ENCODE data around the gene CELA2A.

CELA2A gene

GRCh38 chr1:15456313-15456954 is at the start of gene CELA2A:
CELA2A (plus strand) TSS chr1:15456732; CDS start chr1:15456754, 22 bp downstream.
- TF ChIP-seq REST (IDR thresholded peaks at IDR 0.05; ENCODE audit: low read depth) (no peak), USF1 (IDR thresholded peaks at IDR 0.05) (no peak), YY1 (IDR thresholded peaks at IDR 0.05; ENCODE audit: low read depth) (no peak), NFIC (IDR thresholded peaks at IDR 0.05) (no peak), ZBTB7A (IDR thresholded peaks at IDR 0.05; ENCODE audit: low read depth) (no peak), CEBPB (IDR thresholded peaks at IDR 0.05) (no peak), EGR1 (IDR thresholded peaks at IDR 0.05) (no peak), TEAD4 (IDR thresholded peaks at IDR 0.05) (no peak), MAX (IDR thresholded peaks at IDR 0.05) (no peak), FOXM1 (IDR thresholded peaks at IDR 0.05; ENCODE audit: borderline replicate concordance, low read depth) (no peak), CREB1 (IDR thresholded peaks at IDR 0.05; ENCODE audit: low read depth) (no peak), TCF12 (IDR thresholded peaks at IDR 0.05; ENCODE audit: low read depth) (no peak), RAD21 (IDR thresholded peaks at IDR 0.05; ENCODE audit: low read depth) (no peak), TAF1 (IDR thresholded peaks at IDR 0.05; ENCODE audit: low read depth) (no peak), EP300 (IDR thresholded peaks at IDR 0.05; ENCODE audit: borderline replicate concordance) (no peak)

- TF ChIP-seq TAF1 (IDR thresholded peaks at IDR 0.05; ENCODE audit: low read depth): no peak
- TF ChIP-seq MAX (IDR thresholded peaks at IDR 0.05): no peak
- no peak for TF ChIP-seq CEBPB (IDR thresholded peaks at IDR 0.05)
- no peak for TF ChIP-seq ZBTB7A (IDR thresholded peaks at IDR 0.05; ENCODE audit: low read depth)
- no peak for TF ChIP-seq REST (IDR thresholded peaks at IDR 0.05; ENCODE audit: low read depth)
- TF ChIP-seq FOXM1 (IDR thresholded peaks at IDR 0.05; ENCODE audit: borderline replicate concordance, low read depth): no peak
These were observed 49.0 kb upstream of the CELA2A start for GRCh38 chr1:15407580-15407979.

GRCh38 chr1:15408890-15409387 is 47.6 kb upstream of the CELA2A start:
- TF ChIP-seq TAF1 (IDR thresholded peaks at IDR 0.05; ENCODE audit: low read depth): no peak
- no peak for TF ChIP-seq CREB1 (IDR thresholded peaks at IDR 0.05; ENCODE audit: low read depth)
- no peak for TF ChIP-seq RAD21 (IDR thresholded peaks at IDR 0.05; ENCODE audit: low read depth)
- TF ChIP-seq MAX (IDR thresholded peaks at IDR 0.05): no peak

- TF ChIP-seq REST (IDR thresholded peaks at IDR 0.05; ENCODE audit: low read depth) (no peak), YY1 (IDR thresholded peaks at IDR 0.05; ENCODE audit: low read depth) (no peak), NFIC (IDR thresholded peaks at IDR 0.05) (no peak), TAF1 (IDR thresholded peaks at IDR 0.05; ENCODE audit: low read depth) (peak; percentile 47; the same call in 1 of the 2 replicates), FOXM1 (IDR thresholded peaks at IDR 0.05; ENCODE audit: borderline replicate concordance, low read depth) (no peak), TCF12 (IDR thresholded peaks at IDR 0.05; ENCODE audit: low read depth) (no peak), CREB1 (IDR thresholded peaks at IDR 0.05; ENCODE audit: low read depth) (no peak), EP300 (IDR thresholded peaks at IDR 0.05; ENCODE audit: borderline replicate concordance) (no peak), EGR1 (IDR thresholded peaks at IDR 0.05) (0 out of 2 replicates have a peak, but pooled peaks have one; percentile 27), TEAD4 (IDR thresholded peaks at IDR 0.05) (no peak), RAD21 (IDR thresholded peaks at IDR 0.05; ENCODE audit: low read depth) (no peak), CEBPB (IDR thresholded peaks at IDR 0.05) (no peak), ZBTB7A (IDR thresholded peaks at IDR 0.05; ENCODE audit: low read depth) (peak; percentile 79; the same call in 1 of the 2 replicates), USF1 (IDR thresholded peaks at IDR 0.05) (no peak)
These were observed 46.9 kb upstream of the CELA2A start, which contains the start of gene EFHD2 for GRCh38 chr1:15409388-15410222. EFHD2 (plus strand) TSS chr1:15409888; CDS start chr1:15409972, 84 bp downstream.

All from Ishikawa (cell line).